K562 (cell line): ENCODE results near the gene CABP2. TPM values are rescaled to one million over a fixed set of nuclear protein-coding genes. Genes with fewer than 3 reads are reported as not detected.

Experiments
- ATAC-seq: fragments of 200-7000 bp; cut with Tn5 transposase; 3 replicates; pipeline ENCODE4 v1.9.1; 2020; ENCODE audit warnings: moderate library complexity
- BruUV-seq: library from RNA; stranded (reverse); fragments of 400-500 nt; replicated peaks from 2 replicates; lab custom pipeline; 2021; lab: Mats Ljungman, UMichigan
- CTCF ChIA-PET: fragments of 300-600 bp; formaldehyde crosslinking; extraction: SDS; loops from one replicate; lab custom pipeline; 2021; ENCODE audit warnings: low intra/inter-chr PET ratio; lab: Yijun Ruan, JAX
- POLR2A ChIA-PET: fragments of 300-600, 350-650 bp; sonication (Branson Sonifier 250); formaldehyde crosslinking; extraction: SDS; loops from one replicate; lab custom pipeline; 2021; ENCODE audit warnings: antibody characterized with exemption, inconsistent platforms; lab: Yijun Ruan, JAX
- DNase-seq, 4 experiments: peaks; one replicate each; pipeline versions ENCODE4 v3.0.0 to v3.0.0-alpha.2; 2011 to 2018; ENCODE audit warnings: low spot score in 3 of 4, mixed read lengths in 3 of 4; ENCODE audit errors: extremely low read depth in 1 of 4
- FAIRE-seq: peaks from 2 replicates; lab custom pipeline; 2011; peaks lifted over from hg19 to GRCh38; lab: Jason Lieb, UNC
- H2AFZ ChIP-seq: 2 replicates; pipeline ENCODE4 v1.6.0; 2011; ENCODE audit warnings: low read depth, low read length, control low read depth, inconsistent platforms
- H3K27ac ChIP-seq: fragments of 200-600 bp; 3 replicates; pipeline ENCODE4 v1.8.0; 2011; ENCODE audit warnings: low read depth, mild to moderate bottlenecking, control low read depth, inconsistent platforms, low read length, moderate library complexity, mixed read lengths; ENCODE audit errors: extremely low read depth
- H3K27me3 ChIP-seq, 2 experiments: fragments of 300-600 bp in 1 of 2; 2 replicates in 1 of 2; 3 replicates in 1 of 2; pipeline versions ENCODE4 v1.6.0 to v1.8.0; 2011; ENCODE audit warnings: inconsistent platforms in 2 of 2, low read length in 2 of 2, mild to moderate bottlenecking in 1 of 2, mixed read lengths in 1 of 2, moderate library complexity in 1 of 2; ENCODE audit not compliant: control insufficient read depth in 2 of 2, insufficient read depth in 2 of 2
- H3K36me3 ChIP-seq: fragments of 300-600 bp; 3 replicates; pipeline ENCODE4 v1.8.0; 2011; ENCODE audit warnings: mild to moderate bottlenecking, low read length, inconsistent platforms; ENCODE audit not compliant: control insufficient read depth, insufficient read depth
- H3K4me1 ChIP-seq, 2 experiments: fragments of 200-600 bp in 1 of 2; replicated peaks in 1 of 2; 2 replicates in 1 of 2; 3 replicates in 1 of 2; pipeline versions ENCODE4 v1.5.1 to v1.8.0; 2011; ENCODE audit warnings: inconsistent platforms in 2 of 2, low read length in 2 of 2, mild to moderate bottlenecking in 1 of 2, mixed read lengths in 1 of 2, moderate library complexity in 1 of 2; ENCODE audit not compliant: control insufficient read depth in 2 of 2, insufficient read depth in 2 of 2
- H3K4me2 ChIP-seq: 2 replicates; pipeline ENCODE4 v1.6.1; 2011; ENCODE audit warnings: low read length, control low read depth, inconsistent platforms, mixed read lengths; ENCODE audit not compliant: insufficient read depth
- H3K4me3 ChIP-seq: fragments of 200-600 bp; sonication (generic), shearing (Covaris generic); 2 replicates; pipeline ENCODE4 v1.5.1; 2016; ENCODE audit warnings: control low read depth, inconsistent platforms
- H3K79me2 ChIP-seq: fragments of 200-600 bp; 3 replicates; pipeline ENCODE4 v1.8.0; 2011; ENCODE audit warnings: low read length, inconsistent platforms; ENCODE audit not compliant: control insufficient read depth, insufficient read depth
- H3K9ac ChIP-seq, 2 experiments: 2 replicates each; pipeline versions ENCODE4 v1.6.0 to v1.6.1; 2011; ENCODE audit warnings: low read depth in 2 of 2, low read length in 2 of 2, control low read depth in 1 of 2, inconsistent platforms in 1 of 2, mild to moderate bottlenecking in 1 of 2, mixed read lengths in 1 of 2; ENCODE audit not compliant: insufficient read depth in 1 of 2
- H3K9me1 ChIP-seq: one replicate; pipeline ENCODE4 v1.6.0; 2011; ENCODE audit warnings: inconsistent platforms, mild to moderate bottlenecking, low read length, moderate library complexity; ENCODE audit not compliant: control insufficient read depth, insufficient read depth
- H3K9me3 ChIP-seq: replicated peaks from 2 replicates; pipeline ENCODE4 v1.5.1; 2011; ENCODE audit warnings: low read depth, low read length, inconsistent platforms; ENCODE audit not compliant: control insufficient read depth, insufficient read depth
- H4K20me1 ChIP-seq: replicated peaks from 2 replicates; pipeline ENCODE4 v1.6.1; 2011; ENCODE audit warnings: low read length, inconsistent platforms, mixed read lengths; ENCODE audit not compliant: control insufficient read depth, insufficient read depth
- ARID1B ChIP-seq: fragments of 450-650 bp; IDR thresholded peaks from 2 replicates; pipeline ENCODE4 v1.6.1; 2016; ENCODE audit warnings: antibody characterized with exemption, mild to moderate bottlenecking, inconsistent platforms
- ATF6 ChIP-seq: sonication (generic); formaldehyde crosslinking; IDR thresholded peaks from 2 replicates; pipeline ENCODE4 v1.4.0; 2020; ENCODE audit warnings: mild to moderate bottlenecking, missing genetic modification reagents
- CBFA2T2 ChIP-seq: fragments of 450-650 bp; conservative IDR thresholded peaks from 2 replicates; pipeline ENCODE4 v1.6.1; 2017; ENCODE audit warnings: mild to moderate bottlenecking
- FOXJ2 ChIP-seq: fragments of 200-800 bp; sonication (Bioruptor generic); IDR thresholded peaks from 2 replicates; pipeline ENCODE4 v1.6.1; 2016; ENCODE audit warnings: missing genetic modification characterization, missing compliant biosample characterization
- KDM5B ChIP-seq: fragments of 200-600 bp; sonication (generic); IDR thresholded peaks from 2 replicates; pipeline ENCODE4 v1.6.1; 2012; ENCODE audit warnings: low read depth, mild to moderate bottlenecking, moderate library complexity, low read length, control low read depth, inconsistent platforms; ENCODE audit not compliant: insufficient replicate concordance
- MYC ChIP-seq, 2 experiments: fragments of 250-450 bp in 1 of 2; sonication (Bioruptor Pico) in 1 of 2; IDR thresholded peaks; 2 replicates each; pipeline versions ENCODE4 v1.5.1 to v1.6.1; 2012 to 2021; ENCODE audit warnings: low read depth in 2 of 2, borderline replicate concordance in 1 of 2, improper control_type of control experiment in 1 of 2, low read length in 1 of 2, mild to moderate bottlenecking in 1 of 2, moderate library complexity in 1 of 2
- RAD21 ChIP-seq, 2 experiments: fragments of 250-450 bp in 1 of 2; fragments of 450-650 bp in 1 of 2; sonication (Bioruptor Pico) in 1 of 2; formaldehyde crosslinking in 1 of 2; IDR thresholded peaks in 1 of 2; conservative IDR thresholded peaks in 1 of 2; 2 replicates each; pipeline versions ENCODE4 v1.4.0 to v1.8.0; 2020 to 2022; ENCODE audit warnings: mild to moderate bottlenecking in 2 of 2, moderate library complexity in 1 of 2
- RCOR1 ChIP-seq, 2 experiments: IDR thresholded peaks; 2 replicates each; pipeline ENCODE4 v1.6.1; 2012; ENCODE audit warnings: low read depth in 2 of 2, low read length in 2 of 2, borderline replicate concordance in 1 of 2, improper control_type of control experiment in 1 of 2
- SRSF1 ChIP-seq: fragments of 200-400 bp; formaldehyde crosslinking; IDR thresholded peaks from 2 replicates; pipeline ENCODE4 v1.6.1; 2017; ENCODE audit warnings: mild to moderate bottlenecking, low read depth, low read length, moderate library complexity
- ZFPM2 ChIP-seq: fragments of 250-450 bp; sonication (Bioruptor Pico); IDR thresholded peaks from 2 replicates; pipeline ENCODE4 v1.5.1; 2022; ENCODE audit warnings: mild to moderate bottlenecking
- ZNF184 ChIP-seq: sonication (generic); formaldehyde crosslinking; IDR thresholded peaks from 2 replicates; pipeline ENCODE4 v1.5.0; 2020; ENCODE audit warnings: missing genetic modification reagents
- WGBS: fragments of 100-300 bp; shearing (Covaris generic); methylation state at CpG from one replicate; pipeline ENCODE4 v1.1.6; 2016; ENCODE audit warnings: low coverage, mixed read lengths; ENCODE audit not compliant: insufficient coverage; ENCODE audit errors: missing lambda C conversion rate; 5-methylcytosine and 5-hydroxymethylcytosine counted together
- in situ Hi-C: fragments of 300-500 bp; cut with MboI; formaldehyde crosslinking; loops from 4 replicates; pipeline ENCODE4 v1.15.0; 2018; ENCODE audit warnings: inconsistent platforms, mixed read lengths
- intact Hi-C: fragments of 100-400 bp; cut with micrococcal nuclease; formaldehyde crosslinking; loops from 2 replicates; pipeline ENCODE4 v1.14.2; 2022
- polyA plus RNA-seq, 8 experiments: library from polyadenylated mRNA; depleted of rRNA in 4 of 8; stranded (reverse) in 5 of 8; unstranded in 3 of 8; fragments of >200 nt; fragmentation: Nextera tagmentation in 2 of 8; fragmentation: Illumina TruSeq in 1 of 8; extraction: Ambion mirVana in 2 of 8; extraction: Trizol in 1 of 8; gene quantifications; 2 replicates each; pipeline versions ENCODE4 v1.2.1 to v1.2.3, GENCODE V29; 2011 to 2014; ENCODE audit warnings: inconsistent platforms in 1 of 8, missing spikeins in 1 of 8
- total RNA-seq, 7 experiments: library from RNA; depleted of rRNA in 6 of 7; stranded (reverse); fragments of >200 nt in 6 of 7; fragmentation: Illumina TruSeq in 2 of 7; extraction: Trizol in 2 of 7; gene quantifications; 2 replicates each; pipeline versions ENCODE4 v1.2.1 to v1.2.3, GENCODE V29; 2011 to 2021; ENCODE audit warnings: low replicate concordance in 1 of 7
- TF ChIP-seq, protein P1 (sequence below), 2 experiments: IDR thresholded peaks in 1 of 2; conservative IDR thresholded peaks in 1 of 2; 2 replicates each; pipeline ENCODE4 v1.6.1; 2016; ENCODE audit warnings: low read depth in 2 of 2, mild to moderate bottlenecking in 1 of 2, missing compliant biosample characterization in 1 of 2, missing genetic modification characterization in 1 of 2, moderate library complexity in 1 of 2
- TF ChIP-seq, protein P2 (sequence below): sonication (generic); formaldehyde crosslinking; IDR thresholded peaks from 2 replicates; pipeline ENCODE4 v1.9.0; 2022; ENCODE audit warnings: mild to moderate bottlenecking, missing genetic modification reagents

Gene CABP2
- total and polyA plus RNA-seq, 9 of the 15 experiments (the other 6 are each of a cell fraction or from before 2014, with no cell fraction given) = not detected

DNA sequence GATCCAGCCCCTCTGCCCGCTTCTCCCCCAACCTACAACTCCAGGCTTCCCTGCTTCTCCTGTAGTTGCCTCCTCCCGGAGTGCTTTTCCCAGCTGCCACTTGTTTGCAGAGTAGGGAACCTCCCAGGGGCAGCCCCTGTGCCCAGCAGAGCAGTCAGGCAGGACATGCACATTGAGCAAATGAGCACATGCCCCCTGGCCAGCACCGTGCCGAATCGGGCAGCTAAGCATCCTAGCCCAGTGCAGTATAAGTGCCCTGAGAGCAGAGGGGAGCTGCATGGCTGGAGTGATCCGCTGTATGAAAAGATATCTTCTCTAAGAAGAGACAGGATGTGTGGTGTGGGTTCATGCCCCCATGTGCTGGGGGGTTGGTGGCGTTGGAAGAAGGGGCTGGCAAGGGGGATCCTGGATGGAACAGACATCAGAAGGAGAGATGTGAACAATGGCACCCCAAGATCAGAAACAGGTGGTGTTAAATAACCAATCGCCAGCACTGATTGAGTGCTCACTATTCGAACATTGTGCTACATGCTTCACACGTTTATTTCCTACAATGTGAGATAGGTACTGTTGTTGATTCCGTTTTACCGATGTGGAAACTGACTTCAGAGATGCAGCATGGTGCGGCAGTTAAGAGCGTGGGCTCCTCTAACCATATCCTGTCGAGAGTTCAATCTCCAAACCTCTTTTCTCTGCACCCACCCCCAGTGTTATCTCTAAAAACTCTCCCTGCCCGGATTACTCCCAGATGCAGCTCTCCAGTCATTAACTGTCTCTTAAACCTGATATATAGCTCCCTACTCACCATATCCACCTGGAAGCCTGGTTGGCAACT, 39.2 kb downstream of the CABP2 start:
- ChIA-PET CTCF (no interaction called here), POLR2A (interaction anchor here (0.5 to 0.6 kb wide), 2 partner anchors 122 to 828 kb away, joined by 3 read pairs; no protein-coding TSS in a partner anchor)
- peak overlapping the region; percentile 61 to 85; a peak in 3 of 4 replicates for H3K9ac ChIP-seq
- no TSS peak for BruUV-seq
- H3K9me3 ChIP-seq = no peaks in the 10 kb centered on the region
- ATAC-seq (no peak), DNase-seq (peak in 2 of 4 experiments; percentile 52 to 56), FAIRE-seq (peak; percentile 78)
- in situ Hi-C loops (no loop called here), intact Hi-C loops (loop anchor here (5.0 kb wide), 1 partner anchor 82 kb away; the partner anchor contains the start of genes PPP1CA and TBC1D10C)
- WGBS = 32% methylated on average over 16 of the region's 16 CpGs
- H3K36me3 ChIP-seq = peaks cover 18% of the 10 kb centered on the region; the same call in 1 of the 3 replicates
- H2AFZ ChIP-seq = no peak overlapping the region
- H3K4me3 ChIP-seq = peak overlapping the region; percentile 49
- no peaks in the 10 kb centered on the region for H3K27me3 ChIP-seq
- H3K79me2 ChIP-seq = peaks cover 34% of the 10 kb centered on the region
- peaks cover 28 to 57% of the 10 kb centered on the region in 2 experiments for H3K4me1 ChIP-seq
- no peaks in the 10 kb centered on the region for H4K20me1 ChIP-seq
- H3K9me1 ChIP-seq = no peaks in the 10 kb centered on the region
- H3K4me2 ChIP-seq = peak overlapping the region; percentile 78
- peak overlapping the region; percentile 73; the same call in 1 of the 3 replicates for H3K27ac ChIP-seq
- TF ChIP-seq RCOR1 (IDR thresholded peaks at IDR 0.05; ENCODE audit: borderline replicate concordance in 1 of 2, low read depth in 2 of 2, low read length in 2 of 2) (peak in 1 of 2 experiments; percentile 46; a peak in 1 of 4 replicates), ARID1B (0 out of 2 replicates have a peak, but pooled peaks have one; percentile 31), FOXJ2 (tag) (no peak), ATF6 (no peak), ZFPM2 (CRISPR knock-in tag) (no peak), MYC (IDR thresholded peaks at IDR 0.05; ENCODE audit: low read depth, low read length) (peak; percentile 11; the same call in 1 of the 2 replicates), MYC (CRISPR knock-in tag; IDR thresholded peaks at IDR 0.05; ENCODE audit: borderline replicate concordance, low read depth) (no peak), SRSF1 (no peak), ZNF184 (CRISPR knock-in tag) (no peak), RAD21 (CRISPR knock-in tag; conservative IDR thresholded peaks at IDR 0.05 in 1 of 2, IDR thresholded peaks at IDR 0.05 in 1 of 2) (no peak), KDM5B (peak; percentile 12), CBFA2T2 (peak; percentile 44)
- TF ChIP-seq, protein P1, sequence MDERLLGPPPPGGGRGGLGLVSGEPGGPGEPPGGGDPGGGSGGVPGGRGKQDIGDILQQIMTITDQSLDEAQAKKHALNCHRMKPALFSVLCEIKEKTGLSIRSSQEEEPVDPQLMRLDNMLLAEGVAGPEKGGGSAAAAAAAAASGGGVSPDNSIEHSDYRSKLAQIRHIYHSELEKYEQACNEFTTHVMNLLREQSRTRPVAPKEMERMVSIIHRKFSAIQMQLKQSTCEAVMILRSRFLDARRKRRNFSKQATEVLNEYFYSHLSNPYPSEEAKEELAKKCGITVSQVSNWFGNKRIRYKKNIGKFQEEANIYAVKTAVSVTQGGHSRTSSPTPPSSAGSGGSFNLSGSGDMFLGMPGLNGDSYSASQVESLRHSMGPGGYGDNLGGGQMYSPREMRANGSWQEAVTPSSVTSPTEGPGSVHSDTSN (CRISPR knock-in tag; IDR thresholded peaks at IDR 0.05; ENCODE audit: low read depth) = no peak
- TF ChIP-seq, protein P1 (tag; conservative IDR thresholded peaks at IDR 0.05; ENCODE audit: low read depth) = 0 out of 2 replicates have a peak, but pooled peaks have one; percentile 28
- TF ChIP-seq, protein P2, sequence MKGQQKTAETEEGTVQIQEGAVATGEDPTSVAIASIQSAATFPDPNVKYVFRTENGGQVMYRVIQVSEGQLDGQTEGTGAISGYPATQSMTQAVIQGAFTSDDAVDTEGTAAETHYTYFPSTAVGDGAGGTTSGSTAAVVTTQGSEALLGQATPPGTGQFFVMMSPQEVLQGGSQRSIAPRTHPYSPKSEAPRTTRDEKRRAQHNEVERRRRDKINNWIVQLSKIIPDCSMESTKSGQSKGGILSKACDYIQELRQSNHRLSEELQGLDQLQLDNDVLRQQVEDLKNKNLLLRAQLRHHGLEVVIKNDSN (CRISPR knock-in tag) = 0 out of 2 replicates have a peak, but pooled peaks have one; percentile 22
